Stimulated activated CD4-positive, alpha-beta T cell treated with anti-CD3 and anti-CD28 coated beads, Interleukin-1b, Interleukin-23, amount 100 ng/mL, for 4 hours (primary cell): ENCODE measurements around the gene DNAH10.
A peak's percentile ranks its signal among the peaks of the same experiment; 100 is the strongest.

ENCODE experiments used
- DNase-seq, 2 donors: peaks; one replicate each; pipeline ENCODE4 v3.0.0-alpha.2; 2020; ENCODE audit warnings: low read depth in 2 of 2

The DNAH10 gene, protein sequence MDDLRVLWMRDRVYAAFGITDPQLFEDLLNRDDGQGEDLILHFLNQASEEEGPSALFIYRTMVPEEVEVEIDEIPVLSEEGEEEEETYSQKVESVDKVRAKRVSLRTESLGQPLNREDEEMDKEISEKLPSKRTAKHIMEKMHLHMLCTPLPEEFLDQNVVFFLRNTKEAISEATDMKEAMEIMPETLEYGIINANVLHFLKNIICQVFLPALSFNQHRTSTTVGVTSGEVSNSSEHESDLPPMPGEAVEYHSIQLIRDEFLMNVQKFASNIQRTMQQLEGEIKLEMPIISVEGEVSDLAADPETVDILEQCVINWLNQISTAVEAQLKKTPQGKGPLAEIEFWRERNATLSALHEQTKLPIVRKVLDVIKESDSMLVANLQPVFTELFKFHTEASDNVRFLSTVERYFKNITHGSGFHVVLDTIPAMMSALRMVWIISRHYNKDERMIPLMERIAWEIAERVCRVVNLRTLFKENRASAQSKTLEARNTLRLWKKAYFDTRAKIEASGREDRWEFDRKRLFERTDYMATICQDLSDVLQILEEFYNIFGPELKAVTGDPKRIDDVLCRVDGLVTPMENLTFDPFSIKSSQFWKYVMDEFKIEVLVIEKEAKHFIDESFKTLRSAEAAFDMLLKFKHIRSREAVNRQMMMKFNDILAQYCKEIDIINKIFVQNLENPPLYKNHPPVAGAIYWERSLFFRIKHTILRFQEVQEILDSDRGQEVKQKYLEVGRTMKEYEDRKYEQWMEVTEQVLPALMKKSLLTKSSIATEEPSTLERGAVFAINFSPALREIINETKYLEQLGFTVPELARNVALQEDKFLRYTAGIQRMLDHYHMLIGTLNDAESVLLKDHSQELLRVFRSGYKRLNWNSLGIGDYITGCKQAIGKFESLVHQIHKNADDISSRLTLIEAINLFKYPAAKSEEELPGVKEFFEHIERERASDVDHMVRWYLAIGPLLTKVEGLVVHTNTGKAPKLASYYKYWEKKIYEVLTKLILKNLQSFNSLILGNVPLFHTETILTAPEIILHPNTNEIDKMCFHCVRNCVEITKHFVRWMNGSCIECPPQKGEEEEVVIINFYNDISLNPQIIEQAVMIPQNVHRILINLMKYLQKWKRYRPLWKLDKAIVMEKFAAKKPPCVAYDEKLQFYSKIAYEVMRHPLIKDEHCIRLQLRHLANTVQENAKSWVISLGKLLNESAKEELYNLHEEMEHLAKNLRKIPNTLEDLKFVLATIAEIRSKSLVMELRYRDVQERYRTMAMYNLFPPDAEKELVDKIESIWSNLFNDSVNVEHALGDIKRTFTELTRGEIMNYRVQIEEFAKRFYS (N-terminal part only)

DNA sequence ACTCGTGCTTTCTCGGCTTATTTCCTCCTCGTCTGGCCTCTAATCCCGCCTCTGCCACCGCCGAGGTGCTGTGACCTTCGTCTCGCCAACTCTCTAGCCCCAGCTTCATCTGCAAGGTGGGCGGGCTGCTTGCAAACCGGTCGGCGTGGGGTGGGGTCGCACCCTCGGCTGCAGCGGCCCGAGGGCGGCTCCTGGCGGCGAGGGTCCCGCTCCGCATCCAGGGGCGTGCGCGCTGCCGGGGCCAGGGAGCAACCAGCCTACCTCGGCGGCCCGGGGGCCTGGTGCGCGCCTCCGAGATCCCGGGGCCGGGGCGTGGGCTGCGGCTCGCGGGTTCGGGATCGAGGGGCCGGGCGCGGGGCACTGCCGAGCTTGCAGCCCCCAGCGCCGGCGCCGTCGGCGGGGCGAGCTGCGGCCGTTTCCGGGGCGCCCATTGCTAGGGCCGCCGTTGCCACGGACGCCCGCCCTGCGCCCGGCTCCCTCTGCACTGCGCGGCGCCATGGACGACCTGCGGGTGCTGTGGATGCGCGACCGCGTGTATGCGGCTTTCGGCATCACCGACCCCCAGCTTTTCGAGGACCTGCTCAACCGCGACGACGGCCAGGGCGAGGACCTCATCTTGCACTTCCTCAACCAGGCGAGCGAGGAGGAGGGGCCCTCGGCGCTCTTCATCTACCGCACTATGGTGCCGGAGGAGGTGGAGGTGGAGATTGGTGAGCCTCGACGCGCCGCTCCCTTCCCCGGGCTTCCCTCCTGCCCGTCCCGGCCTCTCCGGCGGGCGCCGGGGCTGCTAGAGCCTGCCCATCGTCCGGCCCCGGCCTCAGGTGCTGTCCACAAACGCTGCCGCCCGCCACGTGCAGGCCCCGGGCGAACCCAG is at the start of gene DNAH10:
Gene DNAH10 (plus strand): TSS at position 461 of the 874 bp plus-strand sequence. CDS start 36 bp downstream, at position 497.
- DNase-seq: peak; percentile 21 to 48

DNA sequence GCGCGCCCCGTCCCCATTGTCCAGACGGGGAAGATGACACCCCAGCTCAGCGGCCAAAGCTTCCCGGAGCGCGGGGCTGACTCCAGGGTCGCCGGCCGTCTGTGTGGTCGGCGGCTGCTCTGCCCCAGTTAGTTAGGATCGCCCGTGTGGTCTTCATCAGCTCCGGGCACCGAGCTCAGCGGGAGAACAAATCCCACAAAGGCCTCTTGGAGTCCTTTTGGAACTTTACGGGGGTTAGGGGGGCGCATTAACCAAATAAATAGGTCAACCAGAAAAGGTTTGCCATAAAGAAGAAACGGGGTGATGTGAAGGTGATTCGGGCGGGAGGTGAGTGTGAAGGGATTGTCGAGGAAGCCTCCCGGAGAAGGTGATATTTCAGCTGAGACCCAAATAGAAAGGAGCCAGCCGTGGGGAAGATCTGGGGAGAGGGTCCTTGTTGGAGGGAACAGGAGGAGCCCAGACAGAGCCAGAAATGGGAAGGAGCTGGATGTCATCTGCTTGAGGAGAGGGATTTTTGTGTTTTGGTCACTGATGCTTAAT is 49.3 kb upstream of the DNAH10 start:
- no peak for DNase-seq

DNA sequence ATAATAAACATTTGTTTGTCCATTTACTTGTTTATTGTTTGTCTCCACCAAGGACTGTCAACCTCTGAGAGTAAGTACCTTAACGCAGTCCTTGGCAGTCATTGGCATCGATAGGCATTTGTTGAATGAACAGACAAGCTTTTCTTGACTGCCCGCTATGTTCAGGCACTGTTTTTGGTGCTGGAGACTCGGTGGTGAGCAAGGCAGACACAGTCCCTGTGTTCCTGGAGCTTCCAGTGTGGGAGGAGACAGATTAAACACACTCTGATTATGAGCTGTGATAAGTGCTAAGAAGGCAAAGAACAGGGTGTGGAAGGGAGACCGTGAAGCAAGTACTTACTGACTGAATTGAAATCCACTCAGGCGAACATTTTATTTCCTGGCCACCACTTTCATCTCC is 48.7 kb upstream of the DNAH10 start:
- DNase-seq: no peak

- DNase-seq: no peak
Observed at GRCh38 chr12:123713823-123714585, 48.1 kb upstream of the DNAH10 start.

DNA sequence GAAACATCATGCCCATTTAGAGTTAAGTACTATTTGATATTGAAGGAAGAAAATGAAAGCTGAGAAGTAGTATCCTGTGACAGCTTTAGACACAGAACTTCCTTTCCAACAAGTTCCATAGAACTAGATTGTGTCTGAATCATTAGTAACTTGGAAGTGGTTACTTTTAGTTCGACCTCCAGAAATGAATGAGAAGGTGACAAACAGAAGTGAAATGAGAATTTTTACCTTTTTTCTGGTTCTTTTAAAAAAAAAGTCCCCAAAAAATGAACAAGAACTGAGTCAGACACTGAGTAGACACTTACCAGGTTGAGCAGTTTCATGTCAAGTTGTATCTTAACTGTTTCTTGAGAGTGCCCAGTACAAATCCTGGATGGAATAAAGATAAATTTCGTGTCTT is 46.9 kb upstream of the DNAH10 start:
- no peak for DNase-seq

- no peak for DNase-seq
Observed at GRCh38 chr12:123717350-123717749, 44.8 kb upstream of the DNAH10 start.

GRCh38 chr12:123720141-123720814 is 41.8 kb upstream of the DNAH10 start:
- DNase-seq: no peak

GRCh38 chr12:123721245-123721644 is 40.9 kb upstream of the DNAH10 start:
- no peak for DNase-seq

DNA sequence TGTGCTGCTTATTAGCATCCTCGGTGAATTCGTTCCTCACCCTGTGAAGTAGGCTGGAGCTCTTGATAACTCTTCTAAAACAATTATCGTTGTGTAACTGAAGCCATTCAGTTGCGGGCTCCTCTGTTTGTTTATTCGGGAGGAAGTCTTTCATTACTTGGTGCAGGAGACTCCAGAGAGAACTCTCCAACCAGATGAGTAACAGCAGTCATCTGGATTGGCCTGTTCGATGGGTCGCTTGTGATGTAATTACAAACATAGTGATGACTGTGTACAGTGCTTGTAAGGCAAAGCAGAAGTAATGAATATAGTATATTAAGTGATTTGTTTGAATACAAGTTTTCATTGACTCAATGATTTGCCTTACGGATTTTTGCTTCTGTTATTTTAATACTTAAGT is 39.1 kb upstream of the DNAH10 start:
- DNase-seq: no peak

DNA sequence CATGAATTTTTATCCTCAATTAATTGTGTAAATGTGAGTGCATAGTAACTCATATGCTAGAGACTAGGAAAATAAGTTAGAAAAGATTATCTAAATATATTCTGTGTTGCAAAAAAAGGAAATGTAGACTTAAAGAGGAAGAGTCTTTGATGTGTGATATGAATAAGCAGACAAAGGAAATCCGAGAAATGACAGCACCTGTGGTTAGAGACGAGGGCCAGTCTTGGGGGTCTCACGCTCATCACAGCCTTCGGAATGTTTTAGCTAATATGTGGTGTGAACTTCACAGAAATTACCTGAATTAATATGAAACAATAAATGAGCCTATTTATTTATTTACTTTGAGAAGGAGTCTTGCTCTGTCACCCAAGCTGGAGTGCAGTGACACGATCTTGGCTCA is 38.3 kb upstream of the DNAH10 start:
- DNase-seq: no peak

DNA sequence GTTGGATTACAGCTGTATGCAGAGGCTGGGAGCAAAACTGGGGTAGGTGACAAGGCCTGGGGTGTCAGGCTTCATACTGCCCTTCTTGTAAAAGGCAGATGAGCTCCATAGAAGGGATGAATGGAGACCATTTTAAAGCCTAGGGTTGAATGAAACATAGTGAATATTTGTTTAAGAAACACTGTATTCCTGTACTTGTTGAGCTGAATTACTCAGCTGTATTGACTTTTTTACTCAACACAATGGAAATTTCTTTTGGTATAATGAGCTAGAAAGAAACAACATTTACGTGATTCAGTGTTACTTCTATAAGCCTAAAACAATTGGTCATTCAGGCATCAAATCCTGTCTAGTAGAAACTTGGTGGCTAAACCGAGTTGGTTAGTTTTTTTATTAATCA is 35.9 kb upstream of the DNAH10 start:
- no peak for DNase-seq

GRCh38 chr12:123726962-123727361 is 35.1 kb upstream of the DNAH10 start:
- no peak for DNase-seq

- DNase-seq: no peak
Observed at GRCh38 chr12:123727878-123728277, 34.2 kb upstream of the DNAH10 start.

- DNase-seq: no peak
Observed at GRCh38 chr12:123731596-123731995, 30.5 kb upstream of the DNAH10 start.

DNA sequence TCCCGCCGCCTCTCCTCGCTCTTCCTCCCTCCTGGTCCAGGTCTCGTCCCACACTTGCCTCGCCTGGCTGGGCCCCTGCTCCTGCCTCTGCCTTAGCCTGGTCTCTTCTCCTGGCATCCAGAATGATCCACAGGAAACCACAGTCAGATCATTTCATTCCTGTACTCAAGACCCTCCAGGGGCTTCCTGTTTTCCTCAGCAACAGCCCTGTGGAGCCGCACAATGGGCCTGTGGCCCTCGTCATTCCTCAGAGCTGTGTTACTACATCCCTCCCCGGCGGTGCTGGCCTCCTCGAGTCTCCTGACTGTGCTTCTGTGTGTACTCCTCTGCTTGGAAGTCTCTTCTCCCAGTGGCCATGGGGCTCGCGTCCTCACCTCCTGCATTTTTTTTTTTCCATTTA is 29.9 kb upstream of the DNAH10 start:
- no peak for DNase-seq

DNA sequence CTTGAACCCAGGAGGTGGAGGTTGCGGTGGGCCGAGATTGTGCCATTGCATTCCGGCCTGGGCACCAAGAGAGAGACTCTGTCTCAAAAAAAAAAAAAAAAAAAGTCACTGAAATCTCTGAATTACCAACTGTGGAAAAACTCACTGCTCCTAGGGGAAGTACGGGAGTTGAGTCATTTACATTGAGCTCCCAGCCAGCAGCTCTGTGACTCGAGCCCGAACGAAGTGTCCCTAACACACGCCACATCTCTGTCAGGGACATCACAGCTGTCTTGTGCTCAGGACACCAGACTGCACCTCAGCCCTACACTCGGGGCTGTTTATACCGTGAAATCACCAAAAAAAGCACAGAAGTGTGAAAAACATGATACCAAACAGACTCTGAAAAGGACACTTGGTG is 28.9 kb upstream of the DNAH10 start:
- DNase-seq: no peak

DNA sequence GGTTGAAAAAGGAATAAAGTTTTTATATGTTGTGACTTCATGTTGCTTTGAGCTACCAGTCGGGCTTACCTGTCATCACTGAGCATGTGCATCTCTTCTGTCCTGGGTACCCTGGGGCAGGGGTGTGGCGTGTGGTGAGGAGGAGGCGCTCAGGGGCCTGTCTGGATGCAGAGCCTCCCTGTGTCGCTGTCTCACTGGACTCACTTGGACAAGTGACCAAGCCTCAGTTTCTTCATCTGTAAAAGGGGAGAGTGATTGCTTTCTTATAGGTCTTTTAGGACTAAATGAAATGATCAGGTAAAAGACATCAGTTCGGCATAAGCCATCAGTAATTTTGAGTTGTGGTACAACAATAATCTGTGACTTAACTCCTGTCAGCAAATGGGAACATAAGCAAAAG is 27.8 kb upstream of the DNAH10 start:
- DNase-seq: no peak

DNA sequence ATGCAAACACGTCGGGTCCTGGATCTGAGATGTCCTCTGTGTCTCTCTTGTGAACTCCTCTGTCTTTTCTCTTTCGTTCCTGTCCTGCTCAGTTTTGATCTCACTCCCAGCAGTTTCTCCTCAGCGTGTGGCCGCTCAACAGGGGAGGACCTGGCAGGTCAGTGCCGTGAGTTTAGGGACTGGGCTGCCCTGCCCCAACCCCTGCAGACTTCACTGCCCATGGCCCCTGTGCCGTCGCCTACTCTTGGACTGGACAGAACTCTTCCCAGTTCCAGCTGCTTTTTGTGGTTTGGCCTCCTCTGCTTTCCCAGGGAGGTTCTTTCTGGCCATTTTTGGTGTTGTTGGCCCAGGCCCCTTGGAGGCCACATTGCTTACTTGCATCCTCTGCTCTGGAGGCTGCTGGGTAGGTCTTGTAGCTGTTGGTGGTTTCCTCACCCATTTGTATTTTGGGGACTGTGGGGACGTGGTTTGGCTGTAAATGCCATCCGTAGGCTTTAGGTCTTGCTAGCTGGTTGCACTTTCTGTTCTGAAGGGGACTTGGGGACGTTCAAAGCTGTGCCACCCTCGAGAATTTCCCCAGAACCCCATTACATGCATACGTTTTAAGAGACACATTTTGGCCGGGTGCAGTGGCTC is 20.0 kb upstream of the DNAH10 start:
- no peak for DNase-seq

- DNase-seq: no peak
Observed at GRCh38 chr12:123743002-123743401, 19.1 kb upstream of the DNAH10 start.
